ENCODE data around the gene ZMYM3.
A peak's percentile ranks its signal among the peaks of the same experiment; 100 is the strongest.
"Not testable (repeated sequence)": the region's sequence is repeated elsewhere in the genome, so short reads cannot be mapped to it uniquely, and the experiment has no call there.

Gene ZMYM3

GRCh38 chrX:71254092-71254963, at the start of gene ZMYM3:
Gene ZMYM3 (minus strand): TSS chrX:71254140. CDS start chrX:71253255, 885 bp downstream.
- peak; percentile 81 for DNase-seq

GRCh38 chrX:71302461-71303213, 48.7 kb upstream of the ZMYM3 start:
- no peak for DNase-seq

DNA sequence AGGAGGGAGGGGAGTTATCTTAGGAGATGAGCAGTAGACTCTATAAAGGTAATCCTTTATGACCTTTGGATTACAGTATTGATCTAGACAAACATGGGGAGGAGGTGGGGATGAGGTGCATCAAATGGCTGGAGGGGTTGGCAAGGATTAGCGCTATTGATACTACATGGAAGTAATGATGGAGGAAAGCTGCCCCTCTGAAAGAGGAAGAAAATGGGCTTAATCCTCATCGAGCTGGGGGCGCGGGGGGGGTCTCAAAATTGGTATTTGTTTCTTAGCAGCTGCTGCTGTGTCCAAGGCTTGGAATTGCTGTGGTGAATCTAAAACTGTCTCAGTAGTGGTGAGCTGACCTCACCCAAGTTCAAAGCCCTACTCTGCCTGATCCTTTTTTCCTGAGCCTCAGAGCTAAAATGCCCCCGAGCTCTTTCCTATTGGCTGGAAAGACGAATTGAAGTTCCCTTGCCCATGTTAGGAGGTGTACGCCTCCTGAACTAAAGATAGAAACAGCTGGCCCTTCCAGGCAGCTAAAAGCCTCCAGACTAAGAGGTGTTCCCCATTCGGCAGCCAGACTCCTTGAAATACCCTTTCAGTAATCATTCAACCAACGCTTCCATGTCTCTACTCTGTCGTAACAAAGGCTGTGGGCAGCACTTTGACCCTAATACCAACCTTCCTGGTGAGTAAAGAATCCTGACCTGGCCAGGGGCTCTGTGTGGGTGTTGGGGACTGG, 47.4 kb upstream of the ZMYM3 start, which contains the start of gene ITGB1BP2:
TSS of gene ITGB1BP2 (plus strand) at position 556 of the 730 bp plus-strand sequence. CDS start at position 613, 57 bp downstream.
- DNase-seq, result no peak

- not testable (repeated sequence) for DNase-seq
Measured at GRCh38 chrX:71300495-71300894, 46.6 kb upstream of the ZMYM3 start.

- DNase-seq, result not testable (repeated sequence)
Measured at GRCh38 chrX:71300064-71300463, 46.1 kb upstream of the ZMYM3 start.

DNA sequence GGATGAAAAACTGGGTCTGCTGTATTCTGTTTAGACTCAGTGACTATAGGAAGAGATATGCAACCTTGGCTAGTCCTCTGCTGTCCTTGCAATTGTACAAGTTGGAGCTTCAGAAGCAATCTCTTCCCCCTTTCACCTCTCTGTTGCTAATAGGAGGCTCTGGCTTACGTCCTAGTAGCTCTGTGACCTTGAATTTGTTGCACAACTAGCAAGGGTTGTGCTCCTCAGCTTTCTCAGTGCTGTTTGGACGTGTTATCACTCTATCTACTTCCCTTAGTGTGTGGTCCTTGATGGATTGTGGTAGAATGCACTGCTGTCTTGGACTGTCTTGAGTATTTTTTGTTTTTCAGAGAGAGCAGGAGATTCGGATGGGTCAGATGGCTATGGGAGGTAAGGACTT, 44.2 kb upstream of the ZMYM3 start:
- no peak for DNase-seq

DNA sequence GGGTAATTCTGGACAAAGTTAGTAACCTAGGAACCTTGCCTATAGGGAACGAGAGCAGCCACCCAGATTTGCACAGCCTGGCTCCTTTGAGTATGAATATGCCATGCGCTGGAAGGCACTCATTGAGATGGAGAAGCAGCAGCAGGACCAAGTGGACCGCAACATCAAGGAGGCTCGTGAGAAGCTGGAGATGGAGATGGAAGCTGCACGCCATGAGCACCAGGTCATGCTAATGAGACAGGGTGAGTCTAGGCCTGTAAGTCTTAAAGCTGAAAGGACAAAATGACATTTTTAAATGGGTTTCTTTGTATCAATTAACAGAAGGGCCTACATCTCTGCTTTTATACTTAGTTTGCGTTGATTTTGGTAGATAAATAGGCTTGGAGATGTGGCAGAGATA, 42.9 kb upstream of the ZMYM3 start:
- no peak for DNase-seq

GRCh38 chrX:71292669-71293365, 38.9 kb upstream of the ZMYM3 start:
- no peak for DNase-seq

DNA sequence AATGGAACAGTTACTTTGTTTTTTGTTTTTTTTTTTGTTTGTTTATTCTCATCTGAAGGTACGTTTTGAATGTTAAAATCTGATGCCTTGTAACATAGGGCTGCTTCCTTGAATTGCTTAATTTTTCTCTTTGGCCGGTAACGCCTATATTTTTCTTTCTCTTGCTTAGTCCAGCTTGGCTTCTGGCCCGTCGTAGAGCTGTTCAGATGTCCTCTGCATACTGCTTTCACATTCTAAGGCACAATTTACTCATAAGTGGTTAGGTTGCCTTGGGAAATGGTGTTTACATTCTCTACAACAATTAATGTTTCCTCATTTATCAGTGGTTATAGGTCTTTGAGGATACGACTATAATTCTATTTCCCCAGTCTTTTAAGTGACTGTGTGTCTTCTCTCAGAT, 37.4 kb upstream of the ZMYM3 start:
- no peak for DNase-seq

DNA sequence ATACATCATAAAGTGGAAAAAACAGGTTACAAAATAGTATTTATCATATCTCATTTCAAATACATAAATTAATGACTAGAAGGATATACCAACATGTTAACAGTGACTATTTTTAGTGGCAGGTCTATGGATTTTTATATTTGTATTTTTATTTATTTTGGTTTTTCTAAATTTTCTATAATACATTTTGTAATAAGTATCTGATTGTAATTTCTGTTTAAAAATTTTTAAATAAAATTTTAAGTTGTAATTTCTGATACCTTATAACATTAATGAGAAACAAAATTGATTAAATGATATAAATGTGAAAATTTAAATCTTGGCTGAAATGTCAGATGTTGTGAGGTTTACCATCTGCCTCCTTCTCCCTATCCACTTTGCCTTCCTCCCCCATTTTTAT, 32.0 kb upstream of the ZMYM3 start:
- no peak for DNase-seq

DNA sequence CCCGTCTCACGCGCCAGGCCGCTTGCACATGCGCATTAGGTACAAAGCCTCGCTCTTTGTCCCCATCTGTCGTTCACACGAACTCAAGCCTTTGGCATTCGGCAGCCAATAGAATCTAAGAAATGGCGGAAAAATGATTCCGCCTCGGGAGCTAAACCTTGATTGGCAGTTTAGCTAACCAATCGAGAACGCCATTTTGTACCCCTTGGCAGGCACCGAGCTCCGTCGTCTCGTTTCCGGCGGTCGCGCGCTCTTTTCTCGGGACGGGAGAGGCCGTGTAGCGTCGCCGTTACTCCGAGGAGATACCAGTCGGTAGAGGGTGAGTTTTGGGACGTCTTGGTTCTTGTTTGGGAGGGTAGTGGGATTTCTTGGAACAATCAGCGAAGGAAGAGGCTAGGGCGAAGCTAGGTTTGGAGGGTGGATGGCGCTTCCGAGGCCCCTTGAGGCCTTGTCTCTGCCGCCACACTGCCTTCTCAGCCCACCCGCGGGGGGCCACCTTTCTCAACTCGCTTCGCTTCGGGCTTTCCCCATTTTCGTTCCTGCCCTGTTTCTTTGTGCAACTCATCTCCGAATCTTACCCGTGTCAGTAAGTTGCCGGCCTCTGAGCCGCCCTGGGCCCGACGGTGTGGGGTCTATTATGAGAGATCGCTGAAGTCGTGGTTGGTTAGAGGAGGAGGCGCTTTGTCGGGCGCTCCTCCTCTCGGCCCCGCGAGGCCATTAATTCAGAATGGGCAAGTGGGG, 29.6 kb upstream of the ZMYM3 start, which contains the start of gene NONO:
TSS of gene NONO (plus strand) at position 233 of the 741 bp plus-strand sequence. CDS start 7,003 bp downstream, outside the sequence.
- peak; percentile 80 for DNase-seq

- DNase-seq, result peak; percentile 64
Measured at GRCh38 chrX:71282514-71283402, 28.8 kb upstream of the ZMYM3 start.

DNA sequence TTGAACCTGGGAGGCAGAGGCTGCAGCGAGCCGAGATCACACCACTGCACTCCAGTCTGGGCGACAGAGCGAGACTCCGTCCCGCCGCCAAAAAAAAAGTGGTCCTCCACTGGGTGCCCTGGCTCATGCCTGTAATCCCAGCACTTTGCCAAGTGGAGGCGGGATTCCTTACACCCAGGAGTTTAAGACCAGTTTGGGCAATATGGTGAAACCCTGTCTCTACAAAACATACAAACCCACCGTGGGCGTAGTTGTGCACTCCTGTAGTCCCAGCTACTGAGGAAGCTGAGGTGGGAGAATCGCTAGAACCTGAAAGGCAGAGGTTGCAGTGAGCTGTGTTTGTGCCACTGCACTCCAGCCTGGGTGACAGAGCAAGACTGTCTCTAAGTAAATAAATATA, 27.4 kb upstream of the ZMYM3 start:
- not testable (repeated sequence) for DNase-seq

- DNase-seq, result not testable (repeated sequence)
Measured at GRCh38 chrX:71272313-71272712, 18.4 kb upstream of the ZMYM3 start.

GRCh38 chrX:71269801-71270395, 16.0 kb upstream of the ZMYM3 start:
- no peak for DNase-seq

- DNase-seq, result not testable (repeated sequence)
Measured at GRCh38 chrX:71268624-71269023, 14.7 kb upstream of the ZMYM3 start.

DNA sequence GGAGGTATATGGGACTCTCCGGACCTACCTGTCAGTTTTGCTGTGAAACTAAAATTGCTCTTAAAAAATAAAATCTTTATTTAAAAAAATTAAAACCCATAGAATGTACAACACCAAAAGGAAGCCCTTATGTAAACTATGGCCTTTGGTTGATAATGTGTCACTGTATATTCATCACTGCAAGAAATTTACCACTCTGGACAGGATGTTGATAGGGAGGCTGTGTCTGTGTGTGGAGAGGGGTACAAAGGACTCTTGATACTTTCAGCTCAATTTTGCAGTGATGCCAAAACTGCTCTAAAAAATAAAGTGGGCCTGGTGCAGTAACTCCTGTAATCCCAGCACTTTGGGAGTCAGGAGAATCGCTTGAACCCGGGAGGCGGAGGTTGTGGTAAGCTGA, 2.9 kb upstream of the ZMYM3 start:
- DNase-seq, result no peak

DNA sequence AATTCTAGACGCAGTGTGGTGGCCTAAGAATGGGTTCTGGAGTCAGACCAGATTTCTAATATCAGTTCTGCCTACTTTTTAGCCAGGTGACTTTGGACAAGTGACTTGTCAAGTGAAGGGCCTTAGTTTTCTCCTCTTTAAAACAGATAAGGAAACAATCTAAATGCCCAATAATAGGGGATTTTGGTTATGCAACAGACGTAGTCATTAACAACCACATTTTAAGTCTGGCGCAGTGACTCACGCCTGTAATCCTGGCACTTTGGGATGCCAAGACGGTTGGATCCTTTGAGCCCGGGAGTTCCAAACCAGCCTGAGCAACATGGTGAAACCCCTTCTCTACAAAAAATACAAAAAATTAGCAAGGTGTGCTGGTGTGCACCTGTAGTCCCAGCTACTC, 2.1 kb upstream of the ZMYM3 start:
- no peak for DNase-seq

- peak; percentile 43 for DNase-seq
Measured at GRCh38 chrX:71253253-71254091, 468 bp downstream of the ZMYM3 start.

All from activated naive CD4-positive, alpha-beta T cell treated with Interleukin-2 at 50 U/mL for 16 hours (primary cell).